Urinary bladder (tissue), 4 donors: ENCODE results near the gene FLNC. TPM values are rescaled to one million over a fixed set of nuclear protein-coding genes. Genes with fewer than 3 reads are reported as not detected.

Source experiments
- DNase-seq: peaks from one replicate; pipeline ENCODE4 v3.0.0-alpha.2; 2015; ENCODE audit errors: extremely low spot score
- H3K27ac ChIP-seq: one replicate; pipeline ENCODE4 v1.5.1; 2013; ENCODE audit warnings: low read depth, mild to moderate bottlenecking, moderate library complexity
- H3K36me3 ChIP-seq: one replicate; pipeline ENCODE4 v1.6.1; 2013; ENCODE audit warnings: mild to moderate bottlenecking, moderate library complexity; ENCODE audit not compliant: insufficient read depth
- H3K4me1 ChIP-seq: one replicate; pipeline ENCODE4 v1.6.1; 2013; ENCODE audit warnings: mild to moderate bottlenecking, moderate library complexity; ENCODE audit not compliant: insufficient read depth
- H3K4me3 ChIP-seq: one replicate; pipeline ENCODE4 v1.5.1; 2013; ENCODE audit warnings: low read depth, low read length
- WGBS: extraction: QIAGEN DNeasy Blood & Tissue Kit; methylation state at CpG from one replicate; pipeline ENCODE4 v1.1.7; 2013; 5-methylcytosine and 5-hydroxymethylcytosine counted together
- polyA plus RNA-seq: library from polyadenylated mRNA; stranded (reverse); fragments of 200-250 nt; gene quantifications from one replicate; pipeline ENCODE4 v1.2.3, GENCODE V29; 2013
- total RNA-seq: library from RNA; depleted of rRNA; stranded (reverse); fragments of >200 nt; gene quantifications from one replicate; pipeline ENCODE4 v1.2.3, GENCODE V29; 2014
- donor health status: healthy with polysubstance abuse.
- donor health status: healthy.

Gene FLNC
- total and polyA plus RNA-seq, 2 donors = 136 to 336 TPM

DNA sequence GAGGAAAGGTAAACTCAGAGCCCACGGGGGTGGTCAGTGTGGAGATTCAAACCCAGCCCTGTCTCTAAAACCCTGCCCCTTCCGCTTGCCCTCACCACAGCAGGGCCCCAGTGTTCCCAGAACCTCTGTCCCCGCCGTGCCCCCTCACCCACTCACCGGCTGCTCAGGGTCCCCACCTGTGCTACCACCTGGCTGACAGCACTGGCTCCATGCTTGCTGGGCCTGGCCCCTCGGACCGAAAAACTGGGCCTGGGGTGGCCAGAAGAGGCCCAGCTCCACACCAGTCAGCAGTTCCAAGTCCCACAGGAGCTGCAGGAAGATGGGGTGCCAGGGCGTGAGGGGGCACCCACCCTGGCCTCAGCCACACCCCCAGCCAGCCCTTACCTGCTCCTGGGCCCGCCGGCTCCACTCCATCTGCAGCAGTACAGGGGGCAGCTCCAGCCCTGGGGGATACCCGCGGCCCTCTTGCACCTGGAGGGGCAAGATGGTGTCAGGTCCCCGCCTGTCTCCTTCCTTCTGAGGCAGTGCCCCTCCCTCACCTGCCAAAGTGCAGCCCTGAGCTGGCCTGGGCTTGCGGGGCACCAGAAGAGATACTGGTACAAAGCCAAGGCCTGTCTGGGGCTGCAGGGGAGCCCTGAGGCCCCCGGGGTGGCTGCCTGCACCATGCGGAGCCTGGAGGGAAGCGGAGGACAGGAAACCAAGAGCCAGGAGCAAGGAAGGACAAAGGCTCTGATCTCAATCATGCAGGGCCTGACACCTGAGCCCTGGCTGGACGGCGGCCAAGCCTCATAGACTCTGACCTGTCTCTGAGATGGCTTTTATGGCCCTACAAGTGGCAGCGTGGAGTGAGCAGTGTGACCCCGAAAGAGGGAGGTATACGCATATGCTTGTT is 44.2 kb downstream of the FLNC start:
- Histone ChIP-seq H3K4me1 (no peaks in the 10 kb centered on the region), H3K27ac (no peak overlapping the region), H3K36me3 (no peaks in the 10 kb centered on the region), H3K4me3 (no peak overlapping the region)
- DNase-seq = no peak
- 75% methylated on average over 22 of the region's 22 CpGs for WGBS

GRCh38 chr7:128875523-128875948 is 45.3 kb downstream of the FLNC start:
- Histone ChIP-seq H3K36me3 (no peaks in the 10 kb centered on the region), H3K4me1 (no peaks in the 10 kb centered on the region), H3K27ac (no peak overlapping the region), H3K4me3 (no peak overlapping the region)
- 73% methylated on average over 8 of the region's 8 CpGs for WGBS
- DNase-seq = no peak

GRCh38 chr7:128876127-128876526 is 45.9 kb downstream of the FLNC start:
- no peaks in the 10 kb centered on the region for H3K36me3 ChIP-seq
- WGBS = 79% methylated on average over 3 of the region's 3 CpGs
- no peak overlapping the region for H3K4me3 ChIP-seq
- no peak overlapping the region for H3K27ac ChIP-seq
- DNase-seq = no peak
- H3K4me1 ChIP-seq = no peaks in the 10 kb centered on the region

DNA sequence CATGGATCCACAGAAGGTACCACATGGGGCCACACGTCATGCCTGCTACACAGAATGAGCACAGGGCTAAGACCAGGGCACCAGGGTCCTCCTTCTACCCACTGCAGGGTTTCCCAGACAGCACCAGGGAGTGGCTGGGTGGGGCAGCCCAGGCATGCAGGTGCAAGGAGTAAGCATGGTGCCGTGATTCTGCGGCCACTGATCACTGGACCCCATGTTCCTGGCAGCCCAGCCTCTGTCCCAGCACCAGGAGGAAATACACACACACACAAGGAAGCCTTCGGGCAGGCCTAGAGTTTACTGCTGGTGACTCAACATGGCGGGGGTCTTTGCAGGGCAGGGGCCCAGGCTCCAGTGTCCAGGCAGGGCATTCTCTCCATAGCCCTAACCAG is 46.4 kb downstream of the FLNC start:
- Histone ChIP-seq H3K27ac (no peak overlapping the region), H3K36me3 (no peaks in the 10 kb centered on the region), H3K4me3 (no peak overlapping the region), H3K4me1 (no peaks in the 10 kb centered on the region)
- 88% methylated on average over 5 of the region's 5 CpGs for WGBS
- DNase-seq = no peak

GRCh38 chr7:128876978-128877755 is 47.0 kb downstream of the FLNC start:
- H3K4me3 ChIP-seq = no peak overlapping the region
- no peak overlapping the region for H3K27ac ChIP-seq
- no peaks in the 10 kb centered on the region for H3K36me3 ChIP-seq
- H3K4me1 ChIP-seq = no peaks in the 10 kb centered on the region
- WGBS = 92% methylated on average over 32 of the region's 32 CpGs
- no peak for DNase-seq

DNA sequence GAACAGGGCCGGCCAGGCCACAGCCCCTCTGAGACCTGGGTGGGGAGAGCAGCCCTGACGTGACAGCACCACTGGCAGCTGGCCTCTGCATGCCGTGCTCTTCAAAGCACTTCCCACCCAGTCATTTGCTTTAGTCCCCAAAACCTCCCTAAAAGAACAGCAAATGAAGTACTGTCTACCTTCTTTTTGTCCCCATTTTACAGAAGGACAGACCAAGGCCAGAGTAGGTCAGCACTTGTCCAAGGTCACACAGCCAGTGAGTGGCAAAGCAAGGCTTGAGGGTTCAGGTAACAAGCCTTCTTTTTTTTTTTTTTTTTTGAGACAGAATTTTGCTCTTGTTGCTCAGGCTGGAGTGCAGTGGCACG is 47.5 kb downstream of the FLNC start:
- H3K4me1 ChIP-seq = no peaks in the 10 kb centered on the region
- DNase-seq = no peak
- H3K27ac ChIP-seq = no peak overlapping the region
- 82% methylated on average over 4 of the region's 4 CpGs for WGBS
- H3K4me3 ChIP-seq = no peak overlapping the region
- no peaks in the 10 kb centered on the region for H3K36me3 ChIP-seq

DNA sequence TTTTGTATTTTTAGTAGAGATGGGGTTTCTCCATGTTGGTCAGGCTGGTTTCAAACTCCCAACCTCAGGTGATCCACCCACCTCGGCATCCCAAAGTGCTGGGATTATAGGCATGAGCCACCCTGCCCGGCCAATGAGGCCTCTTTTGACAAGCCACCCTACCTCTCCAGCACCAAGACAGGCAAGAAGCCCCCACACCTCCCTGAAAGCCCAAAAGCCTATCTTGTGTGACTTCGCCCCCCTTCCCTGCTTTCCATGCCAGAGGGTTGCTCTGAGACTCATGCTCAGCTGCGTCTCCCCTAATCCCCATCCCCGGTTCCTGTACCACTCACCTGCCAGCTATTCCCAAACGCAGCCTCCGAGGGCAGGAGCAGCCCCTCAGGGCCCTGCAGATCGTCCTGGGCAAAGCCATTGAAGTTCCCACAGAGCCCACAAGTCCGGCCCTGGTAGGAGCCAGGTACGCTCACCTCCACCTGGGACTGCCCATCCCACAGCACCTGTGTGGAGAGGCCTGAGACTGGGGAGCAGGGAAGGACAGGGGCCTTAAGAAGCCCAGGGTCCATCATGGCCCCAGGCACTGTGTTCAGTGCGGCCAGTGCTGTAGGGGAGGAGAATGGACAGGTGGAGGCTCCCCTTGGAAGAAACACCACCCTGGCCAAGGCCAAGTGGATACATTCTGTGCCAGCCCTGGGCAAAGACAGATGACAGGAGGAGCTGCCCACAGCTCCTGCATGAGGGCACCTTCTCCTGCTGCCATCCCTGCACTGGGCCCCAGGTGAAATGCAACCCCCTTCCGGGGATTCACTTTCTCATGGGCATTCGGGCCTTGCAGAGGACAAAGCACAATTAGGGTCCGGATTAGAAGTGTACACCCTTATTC is 48.3 kb downstream of the FLNC start:
- Histone ChIP-seq H3K4me3 (no peak overlapping the region), H3K36me3 (no peaks in the 10 kb centered on the region), H3K4me1 (no peaks in the 10 kb centered on the region), H3K27ac (no peak overlapping the region)
- DNase-seq = no peak
- 89% methylated on average over 14 of the region's 14 CpGs for WGBS

DNA sequence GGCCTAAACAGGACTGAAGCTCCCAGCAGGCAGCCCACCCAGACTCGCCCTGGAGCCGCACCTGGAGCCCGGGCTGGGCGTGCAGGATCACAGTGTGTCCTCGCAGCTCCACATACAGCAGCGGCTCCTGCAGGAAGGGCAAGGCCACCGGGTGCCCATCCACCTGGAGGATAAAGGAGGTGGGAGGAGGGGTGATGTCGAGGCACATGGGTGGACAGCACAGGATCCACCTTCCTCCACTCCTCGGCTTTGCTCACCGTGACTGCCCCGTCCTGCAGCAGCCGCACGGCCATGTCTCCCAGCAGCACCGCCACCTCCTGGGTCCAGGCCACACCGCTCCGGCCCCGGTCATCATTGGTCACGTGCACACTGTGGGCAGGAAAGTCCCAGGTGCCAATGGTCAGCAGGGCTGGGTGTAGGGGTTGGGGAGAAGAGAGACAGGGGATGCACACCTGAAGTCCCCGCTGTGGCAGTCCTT is 49.3 kb downstream of the FLNC start:
- Histone ChIP-seq H3K36me3 (no peaks in the 10 kb centered on the region), H3K4me1 (no peaks in the 10 kb centered on the region), H3K27ac (no peak overlapping the region), H3K4me3 (no peak overlapping the region)
- no peak for DNase-seq
- 86% methylated on average over 19 of the region's 19 CpGs for WGBS

DNA sequence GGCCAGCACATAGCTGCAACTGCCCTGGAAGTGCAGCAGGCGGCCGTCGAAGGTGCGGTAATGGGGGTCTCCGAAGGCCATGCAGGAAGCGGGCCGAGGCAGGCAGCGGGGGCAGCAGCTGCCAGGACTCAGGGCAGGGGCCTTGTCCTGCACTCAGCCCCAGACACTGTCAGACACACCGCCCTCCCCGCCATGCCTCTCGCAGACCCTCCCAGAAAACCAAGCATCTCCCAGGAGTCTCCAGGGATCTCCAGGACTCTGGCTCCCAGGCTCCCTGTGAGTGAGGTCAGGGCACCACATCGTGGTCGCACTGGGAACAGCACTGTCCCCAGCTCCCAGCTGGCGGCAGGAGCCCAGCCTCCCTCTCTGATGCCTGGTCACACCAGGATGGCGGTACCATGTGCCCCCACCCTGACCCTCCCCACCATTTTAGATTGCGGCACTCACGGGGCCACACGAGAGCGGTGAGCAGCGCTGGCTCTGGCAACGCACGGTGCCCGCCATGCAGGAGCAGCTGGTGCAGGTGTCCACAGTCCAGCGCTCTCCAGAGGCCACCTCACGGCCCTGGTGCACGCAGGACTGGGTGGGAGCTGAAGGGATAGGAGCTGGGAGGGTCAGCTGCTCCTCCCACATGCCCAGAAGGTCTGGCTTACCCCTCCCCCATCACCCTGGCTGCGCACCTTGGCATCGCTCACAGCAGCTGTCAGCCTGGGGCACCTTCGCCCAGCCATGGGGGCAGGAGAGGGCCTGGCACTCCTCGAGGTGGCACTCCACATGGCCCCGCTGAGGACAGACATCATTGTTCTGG is 49.9 kb downstream of the FLNC start:
- WGBS = 46% methylated on average over 31 of the region's 31 CpGs
- no peak for DNase-seq

DNA sequence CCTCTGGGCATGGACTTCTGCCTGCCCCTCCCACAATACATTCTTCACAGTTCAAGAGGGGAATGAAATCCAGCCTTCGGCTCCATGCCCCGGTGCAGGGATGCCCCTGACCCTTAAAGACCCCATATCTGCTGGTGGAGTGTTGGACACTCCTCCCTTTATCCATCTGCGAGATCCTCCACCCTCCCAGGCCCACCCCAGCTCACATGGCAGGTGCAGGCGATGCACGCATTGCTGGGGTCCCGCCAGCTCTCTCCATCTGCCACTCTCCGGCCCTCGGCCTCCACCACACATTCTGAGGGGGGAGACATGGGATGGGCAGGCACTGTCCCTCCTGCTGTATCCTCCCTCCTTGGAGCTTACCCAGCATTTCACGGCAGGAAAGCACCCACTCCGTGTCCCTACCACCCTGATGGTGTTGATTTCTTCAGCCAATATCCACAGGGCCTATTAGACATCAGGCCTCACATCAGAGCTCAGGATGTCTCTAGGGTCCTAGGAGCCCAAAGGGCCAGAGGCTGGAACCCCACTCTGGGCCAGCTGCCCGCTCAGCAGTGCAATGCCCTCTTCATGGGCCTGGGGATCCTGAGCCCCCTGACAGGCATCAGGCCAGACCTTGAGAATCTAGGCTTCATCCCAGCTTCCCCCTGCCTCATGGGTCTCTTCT is 50.7 kb downstream of the FLNC start:
- H3K27ac ChIP-seq = no peak overlapping the region
- H3K36me3 ChIP-seq = no peaks in the 10 kb centered on the region
- WGBS = 79% methylated on average over 11 of the region's 11 CpGs
- H3K4me1 ChIP-seq = no peaks in the 10 kb centered on the region
- no peak for DNase-seq
- H3K4me3 ChIP-seq = no peak overlapping the region

More for the DNA sequence above, 49.9 kb downstream of the FLNC start:
- Histone ChIP-seq H3K27ac (no peak overlapping the region), H3K4me3 (no peak overlapping the region), H3K36me3 (no peaks in the 10 kb centered on the region), H3K4me1 (no peaks in the 10 kb centered on the region)

DNA sequence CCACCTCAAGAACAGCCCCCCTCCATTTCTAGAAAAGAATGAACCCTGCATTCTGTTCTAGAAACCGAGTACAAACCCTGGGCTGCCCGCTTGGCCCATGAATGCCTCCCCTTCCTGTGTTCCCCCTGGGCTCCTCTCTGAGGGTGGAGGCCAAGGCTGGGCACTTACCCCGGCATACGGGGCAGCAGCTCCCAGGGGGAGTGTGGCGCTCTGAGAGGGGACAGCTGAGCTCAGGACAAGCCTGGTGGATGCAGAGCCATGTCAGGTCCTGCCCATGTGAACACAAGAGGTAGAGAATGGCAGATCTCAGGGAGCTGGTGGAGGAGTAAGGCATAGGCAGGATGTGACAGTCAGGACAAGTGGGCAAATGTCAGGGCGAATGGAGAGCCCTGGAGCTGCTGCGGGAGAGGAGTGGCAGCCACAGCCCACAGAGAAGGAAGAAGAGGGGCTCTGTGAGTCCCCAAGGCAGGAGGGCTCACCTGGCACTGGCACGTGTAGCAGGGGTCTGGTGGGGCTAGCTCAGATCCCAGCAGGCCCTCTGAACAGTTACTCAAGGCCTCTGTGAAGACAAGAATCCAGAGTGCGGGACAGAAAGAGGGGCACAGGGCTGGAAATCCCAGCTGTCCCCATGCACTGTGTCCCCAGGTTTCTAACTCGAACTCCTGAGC is 51.4 kb downstream of the FLNC start:
- Histone ChIP-seq H3K4me1 (no peaks in the 10 kb centered on the region), H3K36me3 (no peaks in the 10 kb centered on the region), H3K27ac (no peak overlapping the region), H3K4me3 (no peak overlapping the region)
- 85% methylated on average over 10 of the region's 10 CpGs for WGBS
- no peak for DNase-seq

GRCh38 chr7:128882134-128882533 is 51.9 kb downstream of the FLNC start:
- H3K27ac ChIP-seq = no peak overlapping the region
- no peak overlapping the region for H3K4me3 ChIP-seq
- H3K4me1 ChIP-seq = no peaks in the 10 kb centered on the region
- DNase-seq = no peak
- 88% methylated on average over 8 of the region's 8 CpGs for WGBS
- no peaks in the 10 kb centered on the region for H3K36me3 ChIP-seq
